Glomerular visceral epithelial cell (primary cell): ENCODE measurements around the gene ANGPTL2.

Experiments
- DNase-seq: peaks from one replicate; pipeline ENCODE4 v3.0.0-alpha.2; 2016; ENCODE audit errors: extremely low spot score

ANGPTL2 gene

GRCh38 chr9:127136880-127137639 lies 14.6 kb upstream of the ANGPTL2 start:
- no peak for DNase-seq

- no peak for DNase-seq
Observed at GRCh38 chr9:127136081-127136879, 13.8 kb upstream of the ANGPTL2 start.

GRCh38 chr9:127135056-127135745 lies 12.8 kb upstream of the ANGPTL2 start:
- DNase-seq = no peak

GRCh38 chr9:127133739-127134167 lies 11.3 kb upstream of the ANGPTL2 start:
- DNase-seq = no peak

- no peak for DNase-seq
Observed at GRCh38 chr9:127132921-127133647, 10.6 kb upstream of the ANGPTL2 start.

GRCh38 chr9:127132375-127132774 lies 9.9 kb upstream of the ANGPTL2 start:
- no peak for DNase-seq

- DNase-seq = peak; percentile 58
Observed at GRCh38 chr9:127131871-127132270, 9.4 kb upstream of the ANGPTL2 start.

GRCh38 chr9:127130661-127131538 lies 8.5 kb upstream of the ANGPTL2 start:
- no peak for DNase-seq

GRCh38 chr9:127130235-127130634 lies 7.8 kb upstream of the ANGPTL2 start:
- no peak for DNase-seq

GRCh38 chr9:127129718-127130085 lies 7.3 kb upstream of the ANGPTL2 start:
- no peak for DNase-seq

GRCh38 chr9:127129073-127129717 lies 6.8 kb upstream of the ANGPTL2 start:
- no peak for DNase-seq

GRCh38 chr9:127128341-127129072 lies 6.1 kb upstream of the ANGPTL2 start:
- DNase-seq = peak; percentile 30

- DNase-seq = no peak
Observed at GRCh38 chr9:127126971-127127370, 4.5 kb upstream of the ANGPTL2 start.

GRCh38 chr9:127124792-127125191 lies 2.4 kb upstream of the ANGPTL2 start:
- DNase-seq = no peak

GRCh38 chr9:127124111-127124531 lies 1.7 kb upstream of the ANGPTL2 start:
- no peak for DNase-seq

- DNase-seq = no peak
Observed at GRCh38 chr9:127123064-127123890, 842 bp upstream of the ANGPTL2 start.

- peak; percentile 9 for DNase-seq
Observed at GRCh38 chr9:127121628-127122175, 733 bp downstream of the ANGPTL2 start.

GRCh38 chr9:127119320-127119709 lies 3.1 kb downstream of the ANGPTL2 start:
- no peak for DNase-seq
